ENCODE results near the gene ZNF418. TPM values are rescaled to one million over a fixed set of nuclear protein-coding genes. Genes with fewer than 3 reads are reported as not detected.

Gene ZNF418
- 0.74 to 1.7 TPM (median 0.82 TPM) in 5 replicates for total RNA-seq (2022; extraction: Qiagen RNA extraction; ENCODE audit: low read depth)

DNA sequence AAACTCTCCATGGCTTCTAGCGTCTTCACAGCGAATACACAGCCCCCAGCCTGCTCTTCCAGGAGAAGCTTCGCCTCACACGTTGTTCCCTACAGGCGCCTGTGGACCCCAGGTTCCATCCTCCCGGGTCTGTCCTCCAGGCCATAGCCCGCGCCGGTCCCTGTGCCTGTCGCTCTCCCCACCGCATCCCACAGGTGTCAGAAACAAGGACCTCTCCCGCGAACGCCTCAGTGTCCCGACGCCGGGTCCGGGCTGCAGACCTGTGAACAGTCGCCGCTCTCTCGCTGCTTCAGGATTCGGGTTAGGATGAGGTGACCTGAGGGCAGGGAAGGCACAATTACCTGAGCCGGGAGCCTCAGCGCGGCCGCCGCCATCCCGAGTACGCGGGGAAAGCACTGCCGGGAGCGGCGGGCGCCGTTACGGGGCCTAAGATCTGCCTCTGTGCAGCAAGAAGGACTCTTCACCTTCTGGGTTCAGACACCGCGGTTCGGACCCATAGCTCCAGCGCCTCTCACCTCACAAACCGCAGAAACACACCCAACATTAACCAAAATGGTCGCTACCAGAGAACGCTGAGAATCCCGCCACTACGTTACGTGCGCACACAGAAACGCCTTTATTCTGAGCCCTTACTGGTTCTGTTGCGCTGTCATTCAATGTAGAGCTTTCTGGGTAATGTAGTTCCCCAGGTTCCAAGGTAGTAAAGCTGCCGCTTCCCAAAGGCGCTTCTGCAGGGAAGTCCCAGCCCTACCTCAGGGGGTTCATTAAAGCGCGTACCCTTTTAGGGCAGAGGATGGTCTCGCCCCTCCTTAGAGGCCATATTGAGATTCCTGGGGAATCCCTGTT, at the start of gene ZNF418:
Gene ZNF418 (minus strand): TSS at position 583 of the 846 bp plus-strand sequence. CDS start 1,580 bp downstream, outside the sequence.

DNA sequence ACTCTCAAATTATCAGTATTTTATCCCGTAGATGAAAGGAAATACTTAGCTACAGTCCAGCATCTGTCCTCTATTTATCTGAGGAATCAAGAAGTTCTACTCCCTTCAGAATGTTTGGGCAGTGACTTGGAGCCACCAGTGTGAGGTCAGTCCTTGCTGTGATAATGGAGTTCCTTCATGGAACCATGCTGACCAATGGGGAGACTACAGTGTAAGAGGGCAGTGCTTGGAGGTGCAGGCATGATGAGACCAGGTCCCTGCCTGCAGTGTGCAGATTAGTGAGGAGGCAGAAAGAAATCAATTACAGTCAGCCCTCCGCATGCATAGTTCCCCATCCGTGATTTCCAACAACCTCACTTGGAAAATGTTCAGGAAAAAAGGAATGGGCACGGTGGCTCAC, 39.2 kb upstream of the ZNF418 start, which contains the start of gene C19orf18:
Gene C19orf18 (minus strand): TSS at position 101 of the 400 bp plus-strand sequence. CDS start 102 bp downstream, outside the sequence.

DNA sequence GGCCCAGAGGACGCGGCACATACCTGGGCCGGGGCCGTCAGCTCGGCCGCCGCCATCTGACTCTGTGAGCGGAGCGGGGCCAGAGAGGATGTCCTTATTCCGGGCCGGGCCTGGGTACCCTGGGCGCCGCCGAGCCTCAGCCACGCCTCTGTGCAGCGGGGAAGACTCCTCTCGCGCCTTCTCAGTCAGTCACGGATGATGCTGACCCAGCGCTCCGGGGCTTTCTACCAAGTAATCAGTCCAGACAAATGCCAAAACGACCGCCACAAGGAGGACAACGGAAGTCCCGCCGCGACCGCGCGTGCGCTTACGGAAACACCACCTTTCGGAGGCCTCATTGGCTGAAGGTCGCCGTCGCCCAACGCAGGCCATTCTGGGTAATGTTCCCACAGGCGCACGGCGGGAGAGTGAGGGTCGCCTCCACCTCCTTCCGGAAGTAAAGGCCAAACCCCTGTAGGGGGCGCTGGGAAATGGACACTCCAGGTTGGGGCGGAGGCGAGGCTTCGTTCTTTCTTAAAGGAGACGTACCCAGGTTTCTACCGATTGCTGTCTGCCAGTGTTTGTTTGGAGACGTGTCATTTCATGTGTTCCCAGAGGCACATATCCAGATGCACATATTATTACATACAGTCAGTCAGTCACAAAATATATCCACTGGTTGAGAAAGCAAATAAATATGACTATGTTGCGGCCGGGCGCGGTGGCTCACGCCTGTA, 12.4 kb upstream of the ZNF418 start, which contains the start of gene ZNF256:
Gene ZNF256 (minus strand): TSS at position 288 of the 716 bp plus-strand sequence. CDS start 232 bp downstream, at position 56.

DNA sequence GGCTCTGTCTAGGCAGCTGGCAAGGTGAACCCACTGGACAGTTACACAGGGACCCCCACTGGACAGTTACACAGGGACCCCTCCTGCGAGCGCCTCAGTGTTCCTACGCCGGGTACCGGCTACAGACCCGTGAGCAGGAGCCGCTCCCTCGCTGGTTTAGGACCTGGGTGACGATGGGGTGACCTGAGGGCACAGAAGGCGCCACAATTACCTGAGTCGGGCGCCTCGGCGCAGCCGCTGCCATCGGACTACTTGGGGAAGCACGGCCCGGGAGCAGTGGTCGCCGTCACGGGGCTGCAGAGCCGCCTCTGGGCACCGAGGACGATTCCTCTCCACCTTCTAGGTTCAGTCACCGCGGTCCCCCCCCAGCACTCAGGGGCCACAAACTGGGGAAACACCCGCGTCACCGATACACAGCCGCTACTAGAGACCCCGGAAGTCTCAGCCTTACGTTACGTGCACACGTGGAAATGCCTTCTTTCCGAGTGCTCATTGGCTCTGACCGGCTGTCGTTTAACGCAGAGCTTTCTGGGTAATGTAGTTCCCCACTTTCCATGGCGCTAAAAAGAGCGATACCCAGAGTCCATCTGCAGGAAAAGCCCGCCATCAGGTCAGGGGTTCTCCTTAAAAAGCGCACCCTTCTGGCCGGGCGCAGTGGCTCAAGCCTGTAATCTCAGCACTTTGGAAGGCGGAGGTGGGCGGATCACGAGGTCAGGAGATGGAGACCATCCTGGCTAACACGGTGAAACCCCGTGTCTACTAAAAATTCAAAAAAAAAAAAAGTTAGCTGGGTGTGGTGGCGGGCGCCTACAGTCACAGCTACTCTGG, 18.8 kb downstream of the ZNF418 start, which contains the start of gene ZNF417:
Gene ZNF417 (minus strand): TSS at position 425 of the 828 bp plus-strand sequence. CDS start 181 bp downstream, at position 244.

DNA sequence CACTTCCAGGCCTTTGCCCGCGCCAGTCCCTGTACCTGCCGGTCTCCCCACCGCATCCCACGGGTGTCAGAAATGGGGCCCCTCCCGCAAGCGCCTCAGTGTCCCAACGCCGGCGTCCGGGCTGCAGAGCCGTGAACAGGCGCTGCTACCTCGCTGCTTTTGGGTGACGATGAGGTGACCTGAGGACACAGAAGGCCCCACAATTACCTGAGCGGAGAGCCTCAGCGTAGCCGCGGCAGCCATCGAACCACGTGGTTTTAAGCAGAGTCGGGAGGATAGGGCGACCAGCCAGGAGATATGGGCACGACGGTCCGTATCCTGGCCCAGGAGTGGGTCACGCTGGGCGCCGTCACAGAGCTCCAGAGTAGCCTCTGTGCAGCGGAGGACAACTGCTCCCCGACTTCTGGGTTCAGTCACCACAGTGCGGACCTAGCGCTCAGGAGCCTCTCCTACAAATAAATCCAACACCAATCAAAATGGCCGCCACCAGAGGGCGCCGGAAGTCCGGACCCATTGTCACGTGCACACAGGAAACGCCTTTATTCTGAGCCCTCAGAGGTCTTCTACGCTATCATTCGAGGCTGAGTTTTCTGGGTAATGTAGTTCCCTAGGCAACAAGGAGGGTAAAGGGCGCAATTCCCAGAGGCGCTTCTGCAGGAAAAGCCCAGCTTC, 46.5 kb downstream of the ZNF418 start, which contains the start of gene ZNF814:
Gene ZNF814 (minus strand): TSS at position 478 of the 672 bp plus-strand sequence. CDS start 235 bp downstream, at position 243.

Other genes with a start within 250 kb of the ZNF418 start
- gene ZNF154, start 226.2 kb downstream of the ZNF418 start, total RNA-seq (2022; extraction: Qiagen RNA extraction; ENCODE audit: low read depth): not detected in 5 replicates
- 0.73 to 1.0 TPM (median 0.80 TPM) in 5 replicates for gene ZNF671, start 207.8 kb downstream of the ZNF418 start, total RNA-seq (2022; extraction: Qiagen RNA extraction; ENCODE audit: low read depth)
- gene ZNF776, start 188.6 kb downstream of the ZNF418 start, total RNA-seq (2022; extraction: Qiagen RNA extraction; ENCODE audit: low read depth): 4.3 to 6.2 TPM (median 5.1 TPM) in 5 replicates
- 5.6 to 7.8 TPM (median 6.4 TPM) in 5 replicates for gene ZNF586, start 165.7 kb downstream of the ZNF418 start, total RNA-seq (2022; extraction: Qiagen RNA extraction; ENCODE audit: low read depth)
- 4.5 to 6.3 TPM (median 5.4 TPM) in 5 replicates for gene ZNF552, start 120.5 kb downstream of the ZNF418 start, total RNA-seq (2022; extraction: Qiagen RNA extraction; ENCODE audit: low read depth)
- gene ZNF587B, start 105.1 kb downstream of the ZNF418 start, total RNA-seq (2022; extraction: Qiagen RNA extraction; ENCODE audit: low read depth): 7.5 to 11.4 TPM (median 8.0 TPM) in 5 replicates
- gene ZNF587, start 85.5 kb downstream of the ZNF418 start, total RNA-seq (2022; extraction: Qiagen RNA extraction; ENCODE audit: low read depth): 4.8 to 7.8 TPM (median 6.4 TPM) in 5 replicates
- gene ZNF814, start 46.4 kb downstream of the ZNF418 start, total RNA-seq (2022; extraction: Qiagen RNA extraction; ENCODE audit: low read depth): 1.8 to 2.6 TPM (median 2.5 TPM) in 5 replicates
- gene ZNF417, start 18.8 kb downstream of the ZNF418 start, total RNA-seq (2022; extraction: Qiagen RNA extraction; ENCODE audit: low read depth): 2.5 to 4.8 TPM (median 4.1 TPM) in 5 replicates
- 1.2 to 1.8 TPM (median 1.3 TPM) in 5 replicates for gene ZNF256, start 12.3 kb upstream of the ZNF418 start, total RNA-seq (2022; extraction: Qiagen RNA extraction; ENCODE audit: low read depth)
- gene C19orf18, start 39.1 kb upstream of the ZNF418 start, total RNA-seq (2022; extraction: Qiagen RNA extraction; ENCODE audit: low read depth): 0.15 TPM in 1 of 5 replicates, not detected in the others
- gene ZNF606, start 67.4 kb upstream of the ZNF418 start, total RNA-seq (2022; extraction: Qiagen RNA extraction; ENCODE audit: low read depth): 1.3 to 3.0 TPM (median 2.7 TPM) in 5 replicates
- not detected in 5 replicates for gene ZSCAN1, start 98.6 kb upstream of the ZNF418 start, total RNA-seq (2022; extraction: Qiagen RNA extraction; ENCODE audit: low read depth)
- gene ZNF135, start 123.9 kb upstream of the ZNF418 start, total RNA-seq (2022; extraction: Qiagen RNA extraction; ENCODE audit: low read depth): not detected in 5 replicates
- gene ZSCAN18, start 162.8 kb upstream of the ZNF418 start, total RNA-seq (2022; extraction: Qiagen RNA extraction; ENCODE audit: low read depth): 2.2 to 2.8 TPM (median 2.3 TPM) in 5 replicates
- gene ZNF329, start 215.4 kb upstream of the ZNF418 start, total RNA-seq (2022; extraction: Qiagen RNA extraction; ENCODE audit: low read depth): 2.6 to 3.4 TPM (median 3.0 TPM) in 5 replicates
- gene ZNF274, start 247.7 kb upstream of the ZNF418 start, total RNA-seq (2022; extraction: Qiagen RNA extraction; ENCODE audit: low read depth): 11.6 to 15.7 TPM (median 13.2 TPM) in 5 replicates

Data from A549 treated with RU486 at 1 μM for 4 hours (cell line).